Measurements from ENCODE around the gene POLG.

POLG gene

DNA sequence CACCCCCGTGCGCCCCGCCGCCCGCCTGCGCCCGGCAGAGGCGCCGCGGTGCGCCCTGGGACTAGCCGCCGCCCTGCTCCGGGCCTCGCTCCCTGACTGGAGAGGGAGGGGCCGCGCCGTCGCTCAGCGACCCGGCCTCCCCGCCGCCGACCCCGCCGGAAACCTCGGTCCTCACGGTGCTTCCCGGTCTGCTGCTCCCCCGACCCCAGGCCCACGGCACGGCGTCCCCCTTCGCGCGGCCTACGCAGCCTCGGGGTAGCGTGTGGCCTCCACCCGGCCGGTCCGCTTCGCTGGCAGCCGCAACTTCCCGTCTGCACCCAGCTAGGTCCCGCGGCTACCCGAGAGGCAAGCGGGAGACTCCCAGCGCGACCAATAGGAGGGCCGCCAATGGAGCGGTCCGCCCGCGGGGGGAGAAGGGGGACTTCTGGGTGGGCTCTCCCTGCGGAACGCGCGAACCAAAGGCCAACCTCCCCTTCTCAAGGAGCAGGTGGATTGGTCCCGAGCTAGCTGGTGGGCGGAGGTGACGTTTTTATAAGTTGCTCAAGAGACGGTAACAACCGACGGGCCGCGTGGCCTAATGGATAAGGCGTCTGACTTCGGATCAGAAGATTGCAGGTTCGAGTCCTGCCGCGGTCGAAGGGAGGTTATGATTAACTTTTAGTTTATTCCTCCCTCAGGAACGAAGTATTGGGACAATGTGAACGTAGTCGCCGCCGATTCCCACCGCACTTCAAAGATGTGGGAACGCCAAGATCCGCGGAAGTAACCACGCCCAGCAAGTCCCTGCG is at the start of gene POLG:
Gene POLG, minus strand, starts transcription at position 315 of the 788 bp plus-strand sequence. CDS start 1,070 bp downstream, outside the sequence.
- peak; percentile 99 for DNase-seq

DNA sequence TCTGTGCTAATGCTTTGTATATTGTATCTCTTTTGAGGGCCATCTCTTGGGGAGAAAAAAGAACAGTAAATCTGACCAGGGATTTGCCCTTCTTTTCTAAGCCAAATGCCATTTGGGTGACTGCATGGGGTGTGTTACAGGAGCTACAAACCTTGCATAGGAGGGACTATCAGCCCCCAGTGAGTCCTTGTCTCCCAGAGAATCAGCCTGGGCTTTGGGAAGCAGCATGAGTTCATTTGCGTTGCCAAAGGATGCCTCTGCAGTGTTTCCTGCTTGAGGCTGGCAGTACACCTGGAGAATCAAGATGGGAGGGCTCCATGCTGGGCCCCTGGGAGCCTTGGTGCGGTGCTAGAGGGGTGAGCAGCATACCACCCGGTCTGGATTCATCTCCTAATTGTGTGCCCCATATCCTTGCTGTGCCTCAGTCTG is 49.6 kb upstream of the POLG start:
- no peak for DNase-seq

DNA sequence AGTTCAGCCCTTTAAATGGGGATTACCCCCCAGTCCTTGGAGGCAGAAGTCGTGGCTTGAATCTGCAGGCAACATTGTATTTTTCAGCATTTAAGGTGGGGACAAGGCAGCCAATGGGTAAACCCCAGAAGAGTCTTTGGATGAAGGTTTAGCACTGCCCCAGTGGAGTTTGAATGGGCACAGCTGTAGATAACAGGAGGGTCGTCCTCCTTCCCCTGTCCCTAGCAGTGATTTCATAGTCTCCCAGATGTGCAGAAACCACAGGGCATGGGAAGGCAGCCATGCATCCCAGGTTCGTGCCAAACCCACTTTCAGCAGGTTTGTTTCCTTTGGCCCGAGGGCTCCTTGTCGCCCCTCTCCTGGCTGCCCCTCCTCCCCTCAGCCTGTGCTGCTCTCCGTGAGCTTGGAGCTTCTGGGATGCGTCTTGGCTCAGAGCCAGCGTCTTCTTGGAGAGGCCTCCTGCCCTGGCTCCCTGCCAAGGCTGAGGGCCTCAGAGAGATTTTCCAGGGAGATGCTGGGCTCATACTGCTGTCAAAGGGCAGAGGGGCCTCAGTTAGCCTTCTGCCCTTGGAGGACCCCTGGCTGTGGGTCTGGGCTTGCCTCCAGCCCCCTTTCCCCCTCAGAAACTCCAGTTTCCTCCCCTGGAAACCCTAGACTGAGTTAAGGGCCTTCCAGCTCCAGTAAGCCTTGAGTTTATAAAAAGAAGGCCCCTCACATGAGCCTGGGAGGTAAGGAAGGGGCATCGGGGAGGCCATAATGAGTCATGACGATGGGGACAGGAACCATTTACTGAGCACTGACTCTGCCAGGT is 48.9 kb upstream of the POLG start:
- DNase-seq = no peak

DNA sequence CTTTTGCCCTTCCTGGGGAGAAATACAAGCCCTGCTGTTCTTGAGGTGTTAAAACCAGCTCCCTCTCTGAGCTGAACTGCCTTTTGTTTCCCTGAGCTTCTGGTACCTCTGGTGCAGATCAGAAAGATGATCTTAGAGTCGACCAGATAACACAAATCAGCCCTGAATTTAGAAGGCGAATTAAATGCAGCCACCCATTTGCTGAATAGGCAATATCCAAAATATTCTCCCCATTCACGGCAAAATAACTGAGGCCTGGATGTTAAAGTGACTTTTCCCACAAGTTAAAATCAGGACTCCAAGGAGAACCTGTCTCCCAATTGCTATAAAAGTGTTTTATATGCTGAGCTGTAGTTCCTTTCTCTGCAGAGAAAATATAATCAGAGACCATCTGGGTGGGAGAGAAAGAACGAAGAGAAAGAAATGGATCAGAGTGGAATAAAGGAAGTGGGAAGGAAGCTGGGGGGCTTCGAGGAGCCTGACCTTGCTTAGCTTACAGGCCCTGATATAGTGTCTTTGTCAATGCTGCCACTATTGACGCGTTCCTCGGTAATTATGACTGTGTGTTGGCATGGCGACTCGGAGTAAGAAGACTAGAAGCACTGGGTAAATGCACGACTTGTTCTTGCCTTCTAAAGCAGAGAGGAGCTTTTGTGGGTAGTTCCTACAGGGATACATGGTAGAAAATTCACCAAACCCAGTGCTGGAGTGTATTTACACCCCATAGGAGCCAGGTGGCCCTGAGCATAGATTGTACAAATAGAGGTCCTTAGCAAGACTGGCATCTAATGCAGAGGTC is 47.5 kb upstream of the POLG start:
- DNase-seq = no peak

DNA sequence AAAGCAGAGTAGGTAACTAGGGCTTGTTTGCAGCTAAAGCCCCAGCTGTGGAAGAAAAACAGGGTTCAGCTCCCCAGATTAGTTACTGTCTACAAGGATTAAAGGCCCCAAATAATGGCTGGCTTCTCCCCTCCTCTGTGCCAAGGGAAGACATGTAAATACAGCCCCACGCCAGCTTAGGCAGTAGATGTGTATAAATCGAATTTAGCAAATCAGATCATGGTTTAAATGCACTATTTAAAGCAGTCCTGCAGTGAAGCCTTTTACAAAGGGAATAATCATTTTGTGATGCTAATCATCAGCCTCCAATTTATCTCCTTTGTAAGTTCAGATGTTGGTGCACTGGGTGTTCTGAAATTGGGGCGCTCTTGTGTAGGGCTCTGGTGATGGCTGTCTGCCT is 46.7 kb upstream of the POLG start:
- DNase-seq = no peak

DNA sequence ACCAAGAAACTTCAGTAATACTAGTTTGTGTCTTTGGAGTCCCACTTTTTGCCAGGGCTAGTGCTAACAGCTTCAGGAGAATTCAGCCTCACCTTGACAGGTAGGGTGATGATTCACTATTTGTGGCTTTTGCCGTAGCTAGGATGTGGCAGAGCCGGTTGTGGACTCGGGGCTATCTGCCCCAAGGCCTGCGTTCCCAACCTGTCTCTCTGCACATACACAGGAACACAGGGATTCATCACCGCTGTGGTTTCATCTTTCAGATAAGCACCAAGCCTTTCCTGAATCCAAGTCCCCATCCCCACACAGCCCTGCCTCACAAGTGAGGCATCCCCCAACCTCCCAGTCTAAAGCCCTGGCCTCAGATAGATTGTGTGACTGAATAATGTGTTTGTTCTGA is 45.2 kb upstream of the POLG start:
- no peak for DNase-seq

DNA sequence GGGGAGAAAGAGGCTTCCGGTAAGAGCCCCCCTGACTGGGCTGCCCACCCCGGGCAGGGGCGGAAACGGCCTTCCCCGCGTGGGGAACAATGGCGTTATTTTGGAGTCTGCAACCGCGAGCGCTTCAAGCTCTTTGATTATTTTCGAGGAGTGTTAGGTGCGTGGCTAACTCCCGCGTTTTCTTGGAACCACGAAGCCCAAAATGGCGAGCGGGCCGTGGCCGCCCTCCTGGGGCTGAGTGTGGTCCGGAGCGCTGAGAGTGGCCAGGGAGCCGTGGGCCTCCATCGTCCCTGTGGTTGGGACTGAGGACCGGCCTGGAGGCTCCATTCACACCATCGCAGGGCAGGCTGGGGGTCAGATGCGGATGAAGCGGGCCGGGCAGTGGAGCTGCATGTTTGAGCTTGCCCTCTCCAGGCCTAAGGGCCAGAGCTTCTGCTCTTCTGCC is 44.6 kb upstream of the POLG start:
- no peak for DNase-seq

DNA sequence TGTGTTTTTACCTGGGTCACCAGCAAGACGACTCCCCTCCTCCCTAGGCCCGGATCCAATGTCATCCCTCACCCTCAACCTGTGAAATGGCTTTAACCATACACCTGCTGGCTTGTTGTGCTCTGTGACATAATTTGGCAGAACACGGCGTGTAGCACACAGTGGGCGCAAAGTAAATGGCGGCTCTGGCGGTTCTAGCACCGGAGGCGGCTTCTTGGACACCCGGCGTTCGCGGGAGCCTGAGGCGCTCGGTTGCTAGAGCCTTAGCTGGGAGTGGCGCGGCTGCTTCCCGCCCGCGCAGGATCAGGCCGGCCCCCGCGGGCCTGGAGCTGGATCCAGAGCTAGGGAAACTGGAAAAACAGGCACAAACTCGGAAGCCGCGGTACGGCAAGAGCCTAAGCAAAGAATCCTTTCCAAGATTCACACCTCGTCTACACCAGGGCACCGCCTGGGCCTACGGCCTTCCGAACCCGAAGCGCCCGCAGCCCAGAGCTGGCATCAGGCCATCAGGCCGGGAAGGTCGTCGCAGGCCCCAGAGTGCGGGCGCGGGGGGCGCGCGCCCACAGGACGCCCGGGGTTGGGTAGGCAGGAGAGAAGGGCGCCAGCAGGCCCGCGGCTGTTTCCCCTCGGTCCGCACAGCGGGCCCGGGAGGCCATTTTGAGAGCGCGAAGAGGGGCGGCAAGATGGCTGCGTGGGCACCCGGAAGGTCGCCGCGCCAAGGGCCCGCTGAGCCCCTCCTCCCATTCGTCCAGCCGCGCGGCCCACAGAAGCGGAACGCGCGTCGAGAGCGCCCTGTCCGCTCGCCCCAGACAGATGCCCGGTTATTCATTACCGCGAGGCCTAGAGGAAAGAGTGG is 43.9 kb upstream of the POLG start:
- no peak for DNase-seq

DNA sequence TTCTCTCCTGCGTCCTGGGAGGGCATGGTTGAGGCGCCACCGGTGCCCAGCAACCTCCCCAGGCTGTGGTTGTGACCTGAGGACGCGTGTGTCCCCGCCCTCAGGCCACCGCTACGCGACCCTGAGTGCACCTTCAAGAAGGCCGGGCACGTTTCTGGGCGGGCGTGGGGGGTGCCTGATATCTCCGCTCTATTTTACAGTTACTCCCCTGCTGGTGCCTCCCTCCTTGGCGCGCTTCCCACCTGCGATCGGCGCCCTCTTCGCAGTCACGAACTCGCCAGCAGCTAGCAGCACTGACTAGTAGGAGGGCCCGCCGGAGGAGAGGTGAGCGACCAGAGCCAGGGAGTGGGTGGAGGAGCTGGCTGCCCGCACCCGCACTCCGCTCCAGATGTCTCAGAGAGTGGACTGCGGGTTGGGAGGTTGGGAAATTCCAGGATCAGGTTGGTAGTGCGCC is 43.2 kb upstream of the POLG start:
- no peak for DNase-seq

DNA sequence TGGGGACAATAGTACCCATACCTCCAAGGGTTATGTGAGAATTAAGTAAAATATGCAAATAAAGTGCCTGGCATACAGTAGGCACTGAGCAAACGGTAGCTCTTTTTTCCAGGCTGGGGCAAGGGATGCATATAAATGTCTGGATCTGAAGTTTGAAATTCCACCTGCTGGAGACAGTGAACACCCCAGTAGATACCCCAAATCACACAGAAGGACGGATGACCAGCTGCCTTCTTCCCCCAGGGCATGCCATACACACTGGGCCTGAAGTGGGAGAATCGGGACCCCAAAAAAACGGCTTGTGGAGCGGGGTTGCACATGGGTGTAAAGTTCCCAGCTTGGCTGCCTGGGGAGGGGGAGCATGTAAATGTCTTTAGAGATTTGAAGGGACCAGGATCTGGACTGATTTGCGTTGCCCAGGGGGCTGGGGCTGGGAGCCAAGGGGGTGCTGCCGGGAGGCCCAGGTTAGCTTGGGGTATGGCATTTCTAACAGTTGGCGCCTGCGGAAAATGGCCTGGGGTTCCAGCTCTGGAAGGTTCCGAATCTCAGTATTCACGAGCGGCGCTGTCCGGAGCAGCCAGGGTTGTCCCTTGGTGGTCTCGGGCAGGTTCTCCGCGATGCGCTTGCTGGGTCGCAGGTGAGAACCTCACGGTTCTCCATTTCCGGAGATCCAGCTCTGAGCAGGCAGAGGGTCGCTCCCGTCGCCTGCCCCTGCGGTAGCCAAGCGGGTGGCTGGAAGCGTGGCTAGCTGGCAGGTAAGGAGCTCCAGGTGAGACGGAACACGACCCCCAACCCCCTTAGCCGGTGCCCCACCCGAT is 42.6 kb upstream of the POLG start:
- no peak for DNase-seq

DNA sequence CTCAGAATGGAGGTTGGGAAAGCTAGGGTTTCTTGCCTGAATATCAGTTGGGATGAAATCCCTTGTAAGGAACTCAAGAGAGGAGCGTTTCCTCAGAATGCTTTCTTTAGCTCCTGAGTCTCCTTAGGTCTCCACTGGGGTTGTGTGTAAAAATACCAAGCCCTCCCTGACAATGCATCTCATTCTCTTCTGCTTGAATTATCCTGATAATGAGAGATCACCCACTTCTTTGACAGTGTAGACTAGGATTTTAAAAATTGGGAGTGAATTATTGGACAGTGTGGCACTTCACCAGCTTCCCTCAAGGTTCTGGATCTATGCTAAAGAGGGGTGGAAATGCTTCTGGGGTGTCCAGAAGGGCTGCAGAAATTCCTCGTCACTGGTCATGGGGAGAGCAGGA is 41.8 kb upstream of the POLG start:
- DNase-seq = no peak

DNA sequence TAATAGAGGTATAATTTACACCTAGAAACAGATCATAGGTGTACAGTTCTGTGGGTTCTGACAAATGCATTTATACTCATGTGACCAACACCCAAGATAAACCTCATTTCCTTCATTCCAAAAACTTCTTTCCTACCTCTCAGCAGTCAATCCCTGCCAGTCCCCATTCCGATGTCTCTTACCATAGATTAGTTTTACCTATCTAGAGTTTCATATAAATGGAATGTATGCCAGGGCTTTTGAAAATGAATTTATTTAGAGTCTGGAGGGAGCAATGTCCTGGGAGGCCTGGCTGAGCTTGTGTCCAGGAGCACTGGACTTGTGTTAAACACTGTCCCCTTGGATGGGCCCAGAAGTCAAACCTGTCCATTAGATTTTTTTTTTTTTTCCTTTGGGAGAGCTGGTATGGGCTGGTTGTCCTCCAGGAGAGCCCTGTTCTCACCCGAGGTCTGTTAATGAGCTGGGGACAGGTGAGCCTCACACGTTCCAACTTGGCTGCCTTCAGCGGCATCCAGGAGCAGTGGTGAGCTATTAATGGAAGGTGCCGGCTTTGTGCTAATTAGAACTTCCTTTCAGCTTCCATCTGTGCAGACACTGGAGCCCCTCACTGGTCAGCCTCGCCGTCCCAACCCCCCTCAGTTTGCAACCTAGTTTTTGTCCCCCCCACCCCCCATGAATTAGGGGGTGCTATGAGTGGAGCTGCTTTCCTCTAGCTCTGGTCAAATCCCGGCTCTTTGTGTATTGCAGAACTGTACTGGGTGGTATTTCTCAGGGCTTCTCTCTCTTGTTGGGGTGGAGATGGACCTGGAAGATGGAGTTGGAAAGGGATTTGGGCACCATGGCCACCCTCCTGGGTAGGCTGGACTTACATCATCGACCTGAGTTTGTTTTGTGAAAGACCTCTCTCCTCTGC is 40.7 kb upstream of the POLG start:
- no peak for DNase-seq

DNA sequence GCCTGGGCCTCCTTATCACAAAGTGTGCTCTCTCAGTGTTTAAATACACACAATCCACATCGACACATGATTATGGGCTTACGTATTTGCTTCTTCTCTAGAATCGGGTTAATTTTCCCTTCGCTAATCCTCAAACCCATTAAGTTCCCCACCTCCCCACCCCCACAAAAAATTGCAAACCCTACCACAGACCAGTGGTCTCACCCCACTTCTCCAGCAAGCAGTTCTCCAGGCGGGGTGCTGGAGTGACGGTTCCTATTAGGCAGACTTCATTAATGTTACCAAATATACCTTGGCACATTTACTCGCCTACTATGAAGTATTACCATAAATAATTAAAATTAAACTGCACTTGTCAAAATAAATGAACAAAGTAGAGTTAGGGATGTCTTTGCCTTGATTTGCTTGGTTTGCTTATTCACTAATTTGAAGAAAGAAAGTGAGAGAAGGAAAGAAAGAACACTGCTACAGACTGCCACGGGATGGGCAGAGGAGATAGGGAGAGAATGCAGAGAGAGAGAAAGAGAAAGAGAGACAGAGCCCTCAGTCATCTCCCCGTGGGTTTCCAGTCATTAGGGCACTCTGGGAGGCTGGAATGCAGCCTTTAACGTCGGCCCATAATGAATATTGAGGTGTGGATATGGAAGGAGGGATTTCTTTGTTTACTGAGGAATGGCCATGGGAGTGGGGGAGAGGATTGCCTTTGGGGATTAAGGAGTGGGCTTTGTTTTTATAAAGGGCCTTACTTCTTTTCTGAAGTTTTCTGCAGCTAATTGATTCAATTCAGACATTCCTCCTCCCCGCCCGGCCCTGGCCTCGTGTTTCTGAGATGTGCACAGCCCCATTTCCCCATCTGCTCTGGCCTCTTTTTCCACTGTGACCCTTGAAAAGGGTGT is 39.7 kb upstream of the POLG start:
- no peak for DNase-seq

DNA sequence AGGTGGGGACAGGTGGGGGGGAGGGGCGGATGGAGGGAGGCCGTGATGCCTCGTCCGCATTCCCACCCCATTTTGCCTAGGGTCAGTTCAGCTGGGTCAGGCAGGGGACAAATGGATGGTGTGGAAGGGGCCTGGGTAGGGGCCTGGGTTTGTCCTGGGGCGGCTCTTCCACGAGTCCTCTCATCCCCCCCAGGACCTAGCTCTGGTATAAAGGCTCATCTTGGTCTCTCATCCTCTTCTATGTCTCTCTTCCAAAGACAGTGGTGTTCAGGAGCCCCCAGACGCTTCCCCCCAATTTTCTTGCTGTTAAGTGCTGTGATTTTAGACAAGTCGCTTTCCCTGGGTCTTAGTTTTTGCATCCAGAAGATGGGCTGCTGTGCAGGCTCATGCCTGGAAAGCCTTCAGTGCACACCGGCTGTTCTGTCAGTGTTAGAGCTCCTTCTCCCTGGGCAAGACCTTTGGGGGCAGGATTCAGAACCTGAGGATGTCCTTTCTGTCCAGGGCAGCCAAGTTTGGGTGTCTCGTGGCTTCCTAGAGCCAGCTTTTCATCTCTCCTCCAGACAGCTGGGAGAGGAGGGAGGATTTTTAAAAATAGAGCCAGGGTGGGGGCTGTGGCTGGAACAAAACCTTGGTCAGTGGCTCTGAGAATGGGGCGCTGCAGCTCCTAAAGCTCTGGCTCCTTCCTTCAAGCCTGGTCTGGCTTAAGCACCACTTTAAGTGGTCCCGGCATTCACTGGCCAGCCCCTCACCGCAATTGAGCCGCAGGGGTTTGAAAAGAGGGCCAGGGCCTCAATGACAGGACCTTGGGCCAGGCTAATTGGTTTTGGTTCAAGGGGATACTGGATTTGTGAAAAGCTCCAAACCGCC is 37.7 kb upstream of the POLG start:
- no peak for DNase-seq

DNA sequence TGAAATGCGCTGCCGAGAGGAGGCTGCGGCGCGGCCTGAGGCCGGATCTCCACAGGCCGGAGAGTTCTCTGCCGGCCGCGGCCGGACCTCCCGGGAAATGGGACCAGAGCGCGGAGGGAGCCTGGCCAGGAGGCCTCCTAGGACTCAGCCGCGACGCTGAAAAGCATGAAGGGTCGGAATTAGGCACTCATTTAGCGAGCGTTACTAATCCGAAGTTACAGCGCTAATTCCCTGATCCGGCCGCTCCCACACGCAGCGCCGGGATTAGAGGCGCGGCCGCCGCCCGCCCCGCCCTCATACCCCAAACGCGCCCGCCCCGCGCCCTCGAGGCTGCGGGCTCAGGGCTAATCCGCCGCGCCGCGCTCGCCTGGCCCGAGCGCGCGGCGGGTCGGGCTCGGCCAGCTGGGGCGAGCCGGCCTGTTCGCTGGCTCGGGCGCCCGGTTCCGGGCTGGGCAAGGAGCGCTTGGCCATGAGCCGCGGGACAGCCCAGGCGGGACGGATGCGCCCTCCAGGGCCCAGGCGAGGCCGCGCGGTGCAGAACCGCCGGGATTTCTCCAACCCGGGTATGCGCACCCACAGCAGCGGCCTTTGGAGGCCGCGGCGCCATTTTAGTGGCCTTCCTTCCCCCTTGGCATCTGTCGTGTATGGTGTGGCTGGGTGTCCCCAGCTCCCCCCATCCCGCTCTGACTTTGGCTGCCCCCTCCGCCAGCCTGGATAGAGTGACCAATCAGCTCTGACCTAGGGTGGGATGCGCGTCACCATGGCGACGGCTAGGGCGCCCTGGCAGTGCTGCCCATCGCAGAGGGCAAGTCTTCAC is 36.8 kb upstream of the POLG start:
- no peak for DNase-seq

DNA sequence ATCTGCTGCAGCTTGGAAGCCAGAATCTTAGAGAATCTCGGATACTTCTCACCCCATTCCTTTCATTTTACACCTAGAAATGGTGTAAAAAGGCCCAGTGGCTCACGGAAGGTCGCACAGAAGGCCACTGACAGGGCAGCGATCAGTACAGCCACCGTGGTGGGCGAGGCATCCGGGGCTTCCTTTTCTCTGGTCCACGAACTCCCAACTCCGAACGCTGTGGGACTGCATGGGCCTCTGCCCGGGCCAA is 36.3 kb upstream of the POLG start:
- no peak for DNase-seq

Data from CD4-positive, alpha-beta T cell treated with Interleukin-4 for 4 hours (primary cell).